ENCODE data around the gene MYO10. TPM values are rescaled to one million over a fixed set of nuclear protein-coding genes. Genes with fewer than 3 reads are reported as not detected.

MYO10 gene
- total RNA-seq, 1 experiment from 2014 or later, result 71.9 TPM

DNA sequence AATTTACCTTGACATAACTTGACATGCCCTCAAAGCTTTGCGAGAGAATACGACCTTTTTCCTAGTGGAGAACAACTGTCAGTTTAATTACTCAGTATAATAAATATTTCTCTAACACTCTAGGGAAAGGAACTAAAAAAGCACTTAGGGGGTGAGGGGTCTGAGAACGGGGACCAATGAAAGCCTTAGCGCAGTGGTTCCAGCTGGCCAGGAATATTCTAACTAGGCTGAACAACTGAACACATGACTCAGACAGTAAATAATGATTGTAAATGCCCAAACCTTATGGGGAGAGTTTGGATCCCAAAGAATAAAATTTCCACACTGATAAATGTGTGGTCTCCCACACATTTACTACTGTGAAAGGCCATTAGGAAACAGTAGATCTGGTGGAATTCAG lies 14.9 kb downstream of the MYO10 start:
- H3K36me3 ChIP-seq (ENCODE audit: control insufficient read depth, insufficient read depth, low read length), result no peaks in the 10 kb centered on the region
- no peak for DNase-seq (ENCODE audit: low read depth, low spot score)
- TF ChIP-seq, protein P1, sequence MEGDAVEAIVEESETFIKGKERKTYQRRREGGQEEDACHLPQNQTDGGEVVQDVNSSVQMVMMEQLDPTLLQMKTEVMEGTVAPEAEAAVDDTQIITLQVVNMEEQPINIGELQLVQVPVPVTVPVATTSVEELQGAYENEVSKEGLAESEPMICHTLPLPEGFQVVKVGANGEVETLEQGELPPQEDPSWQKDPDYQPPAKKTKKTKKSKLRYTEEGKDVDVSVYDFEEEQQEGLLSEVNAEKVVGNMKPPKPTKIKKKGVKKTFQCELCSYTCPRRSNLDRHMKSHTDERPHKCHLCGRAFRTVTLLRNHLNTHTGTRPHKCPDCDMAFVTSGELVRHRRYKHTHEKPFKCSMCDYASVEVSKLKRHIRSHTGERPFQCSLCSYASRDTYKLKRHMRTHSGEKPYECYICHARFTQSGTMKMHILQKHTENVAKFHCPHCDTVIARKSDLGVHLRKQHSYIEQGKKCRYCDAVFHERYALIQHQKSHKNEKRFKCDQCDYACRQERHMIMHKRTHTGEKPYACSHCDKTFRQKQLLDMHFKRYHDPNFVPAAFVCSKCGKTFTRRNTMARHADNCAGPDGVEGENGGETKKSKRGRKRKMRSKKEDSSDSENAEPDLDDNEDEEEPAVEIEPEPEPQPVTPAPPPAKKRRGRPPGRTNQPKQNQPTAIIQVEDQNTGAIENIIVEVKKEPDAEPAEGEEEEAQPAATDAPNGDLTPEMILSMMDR (IDR thresholded peaks at IDR 0.05), result no peak
- no peak for TF ChIP-seq POLR2AphosphoS5 (IDR thresholded peaks at IDR 0.05; ENCODE audit: low read depth, low read length)
- TF ChIP-seq, protein P2, sequence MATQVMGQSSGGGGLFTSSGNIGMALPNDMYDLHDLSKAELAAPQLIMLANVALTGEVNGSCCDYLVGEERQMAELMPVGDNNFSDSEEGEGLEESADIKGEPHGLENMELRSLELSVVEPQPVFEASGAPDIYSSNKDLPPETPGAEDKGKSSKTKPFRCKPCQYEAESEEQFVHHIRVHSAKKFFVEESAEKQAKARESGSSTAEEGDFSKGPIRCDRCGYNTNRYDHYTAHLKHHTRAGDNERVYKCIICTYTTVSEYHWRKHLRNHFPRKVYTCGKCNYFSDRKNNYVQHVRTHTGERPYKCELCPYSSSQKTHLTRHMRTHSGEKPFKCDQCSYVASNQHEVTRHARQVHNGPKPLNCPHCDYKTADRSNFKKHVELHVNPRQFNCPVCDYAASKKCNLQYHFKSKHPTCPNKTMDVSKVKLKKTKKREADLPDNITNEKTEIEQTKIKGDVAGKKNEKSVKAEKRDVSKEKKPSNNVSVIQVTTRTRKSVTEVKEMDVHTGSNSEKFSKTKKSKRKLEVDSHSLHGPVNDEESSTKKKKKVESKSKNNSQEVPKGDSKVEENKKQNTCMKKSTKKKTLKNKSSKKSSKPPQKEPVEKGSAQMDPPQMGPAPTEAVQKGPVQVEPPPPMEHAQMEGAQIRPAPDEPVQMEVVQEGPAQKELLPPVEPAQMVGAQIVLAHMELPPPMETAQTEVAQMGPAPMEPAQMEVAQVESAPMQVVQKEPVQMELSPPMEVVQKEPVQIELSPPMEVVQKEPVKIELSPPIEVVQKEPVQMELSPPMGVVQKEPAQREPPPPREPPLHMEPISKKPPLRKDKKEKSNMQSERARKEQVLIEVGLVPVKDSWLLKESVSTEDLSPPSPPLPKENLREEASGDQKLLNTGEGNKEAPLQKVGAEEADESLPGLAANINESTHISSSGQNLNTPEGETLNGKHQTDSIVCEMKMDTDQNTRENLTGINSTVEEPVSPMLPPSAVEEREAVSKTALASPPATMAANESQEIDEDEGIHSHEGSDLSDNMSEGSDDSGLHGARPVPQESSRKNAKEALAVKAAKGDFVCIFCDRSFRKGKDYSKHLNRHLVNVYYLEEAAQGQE (IDR thresholded peaks at IDR 0.05; ENCODE audit: insufficient read depth in 1 of 2, low read depth in 2 of 2, low read length in 1 of 2), result no peak
- TF ChIP-seq TCF7L2 (IDR thresholded peaks at IDR 0.05; ENCODE audit: low read depth, low read length), result no peak
- no peak for TF ChIP-seq SIN3A (IDR thresholded peaks at IDR 0.05; ENCODE audit: borderline replicate concordance, insufficient read depth, low read depth, low read length)
- no peak for ATAC-seq
- H3K27me3 ChIP-seq (ENCODE audit: control insufficient read depth, insufficient read depth, low read length), result no peaks in the 10 kb centered on the region
- no peaks in the 10 kb centered on the region for H3K9me3 ChIP-seq (ENCODE audit: control insufficient read depth, insufficient read depth, low read depth, low read length)
- H3K27ac ChIP-seq (ENCODE audit: low read length), result peak overlapping the region; percentile 81
- intact Hi-C loops (cut with micrococcal nuclease; ENCODE audit: unreplicated experiment), result no loop called here
- CTCF ChIA-PET, result no interaction called here
- in situ Hi-C loops (cut with HindIII; ENCODE audit: low pct_unique_long_range_greater_than_20kb, low sequenced_read_pairs), result no loop called here
- H3K4me3 ChIP-seq (ENCODE audit: low read depth in 2 of 2, low read length in 2 of 2), result no peak overlapping the region
- POLR2A ChIA-PET, result no interaction called here
- peaks cover 59% of the 10 kb centered on the region for H3K4me1 ChIP-seq (ENCODE audit: control insufficient read depth, insufficient read depth, low read length)
- BruUV-seq (replicated peaks), result no TSS peak

DNA sequence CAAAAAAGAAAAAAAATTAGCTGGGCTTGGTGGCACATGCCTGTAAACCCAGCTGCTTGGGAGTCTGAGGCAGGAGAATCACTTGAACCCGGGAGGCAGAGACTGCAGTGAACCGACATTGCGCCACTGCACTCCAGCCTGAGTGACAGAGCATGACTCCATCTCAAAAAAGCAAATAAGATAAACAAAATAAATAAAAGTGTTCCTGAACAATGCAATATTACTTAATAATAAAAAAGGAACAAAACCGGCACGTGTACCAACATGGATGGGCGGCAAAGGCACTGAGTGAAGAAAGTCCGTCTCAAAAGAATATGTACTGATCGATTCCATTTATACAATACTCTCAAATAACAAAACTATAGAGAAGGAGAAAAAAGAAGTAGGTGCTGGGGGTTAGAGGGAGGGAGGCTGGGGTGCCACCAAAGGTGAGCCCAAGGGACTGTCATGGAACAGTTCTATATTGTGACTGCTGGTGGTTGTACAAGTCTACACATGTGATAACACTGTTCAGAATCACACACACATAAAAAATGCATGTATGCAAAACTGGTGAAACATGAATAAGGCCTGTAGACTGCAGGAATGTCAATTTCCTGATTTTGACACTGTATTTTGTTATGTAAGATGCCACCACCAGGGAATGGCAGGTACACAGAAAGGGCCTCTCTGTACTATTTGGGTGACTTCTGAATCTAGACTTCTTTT lies 15.8 kb downstream of the MYO10 start:
- no peaks in the 10 kb centered on the region for H3K36me3 ChIP-seq (ENCODE audit: control insufficient read depth, insufficient read depth, low read length)
- H3K4me3 ChIP-seq (ENCODE audit: low read depth in 2 of 2, low read length in 2 of 2), result no peak overlapping the region
- H3K4me1 ChIP-seq (ENCODE audit: control insufficient read depth, insufficient read depth, low read length), result peaks cover 65% of the 10 kb centered on the region
- DNase-seq (ENCODE audit: low read depth, low spot score) (no peak), ATAC-seq (no peak)
- ChIA-PET POLR2A (no interaction called here), CTCF (no interaction called here)
- TF ChIP-seq, protein P2 (IDR thresholded peaks at IDR 0.05; ENCODE audit: insufficient read depth in 1 of 2, low read depth in 2 of 2, low read length in 1 of 2), result no peak
- TF ChIP-seq TCF7L2 (IDR thresholded peaks at IDR 0.05; ENCODE audit: low read depth, low read length) (no peak), POLR2AphosphoS5 (IDR thresholded peaks at IDR 0.05; ENCODE audit: low read depth, low read length) (no peak), SIN3A (IDR thresholded peaks at IDR 0.05; ENCODE audit: borderline replicate concordance, insufficient read depth, low read depth, low read length) (no peak)
- TF ChIP-seq, protein P1 (IDR thresholded peaks at IDR 0.05), result no peak
- in situ Hi-C loops (cut with HindIII; ENCODE audit: low pct_unique_long_range_greater_than_20kb, low sequenced_read_pairs) (no loop called here), intact Hi-C loops (cut with micrococcal nuclease; ENCODE audit: unreplicated experiment) (no loop called here)
- no peaks in the 10 kb centered on the region for H3K27me3 ChIP-seq (ENCODE audit: control insufficient read depth, insufficient read depth, low read length)
- no peaks in the 10 kb centered on the region for H3K9me3 ChIP-seq (ENCODE audit: control insufficient read depth, insufficient read depth, low read depth, low read length)
- no TSS peak for BruUV-seq (replicated peaks)
- H3K27ac ChIP-seq (ENCODE audit: low read length), result no peak overlapping the region; the same call in 1 of the 2 replicates

Measured in Panc1 (cell line).